ENCODE measurements around the gene NDUFAF7.

NDUFAF7 gene

GRCh38 chr2:37231241-37232130 is at the start of gene NDUFAF7, which contains the start of gene CEBPZ:
TSS of gene NDUFAF7 (plus strand) at chr2:37231658. CDS start at chr2:37231706, 48 bp downstream.
TSS of gene CEBPZ (minus strand) at chr2:37231596. CDS start at chr2:37231567, 29 bp downstream.
- no peak for TF ChIP-seq CTCF (IDR thresholded peaks at IDR 0.05; ENCODE audit: low read depth, low read length)
- Histone ChIP-seq H3K36me3 (peaks cover 49% of the 10 kb centered on the region), H3K27me3 (ENCODE audit: insufficient read depth, low read depth, severe bottlenecking) (no peaks in the 10 kb centered on the region), H3K9me3 (ENCODE audit: severe bottlenecking) (no peaks in the 10 kb centered on the region), H3K4me3 (ENCODE audit: low read depth, low read length) (peak within 1 kb of the TSS; percentile 89), H3K27ac (peak within 1 kb of the TSS; percentile 88)
- peak; percentile 93 for DNase-seq

GRCh38 chr2:37181726-37182684 is 49.5 kb upstream of the NDUFAF7 start:
- no peak for TF ChIP-seq CTCF (IDR thresholded peaks at IDR 0.05; ENCODE audit: low read depth, low read length)
- H3K27ac ChIP-seq = no peak overlapping the region
- H3K36me3 ChIP-seq = no peaks in the 10 kb centered on the region
- no peaks in the 10 kb centered on the region for H3K9me3 ChIP-seq (ENCODE audit: severe bottlenecking)
- DNase-seq = no peak
- no peak overlapping the region for H3K4me3 ChIP-seq (ENCODE audit: low read depth, low read length)
- H3K27me3 ChIP-seq (ENCODE audit: insufficient read depth, low read depth, severe bottlenecking) = no peaks in the 10 kb centered on the region

DNA sequence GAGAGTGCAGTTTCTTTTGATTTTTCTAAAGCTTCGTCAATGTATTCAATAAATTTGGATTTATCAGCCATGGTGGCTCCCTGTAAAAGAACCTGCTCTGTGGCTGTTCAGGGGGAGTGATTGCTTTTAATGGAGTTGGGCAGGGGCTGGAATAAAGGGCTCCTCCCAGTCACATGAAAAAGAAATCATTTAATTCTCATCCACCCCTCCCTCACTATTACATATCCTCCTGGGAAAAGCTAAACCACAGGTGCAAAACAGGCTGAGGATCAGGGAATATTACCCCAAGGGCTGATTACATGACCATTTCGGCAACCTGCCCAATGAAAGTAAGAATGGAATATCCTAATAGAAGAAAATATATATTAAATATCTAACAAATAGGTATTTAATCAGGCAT is 42.9 kb upstream of the NDUFAF7 start, which contains the start of gene SULT6B1:
Gene SULT6B1, minus strand, starts transcription at position 101 of the 400 bp plus-strand sequence. Its CDS starts 30 bp downstream, at position 71.
- DNase-seq = no peak
- H3K27ac ChIP-seq = no peak within 1 kb of the TSS
- H3K4me3 ChIP-seq (ENCODE audit: low read depth, low read length) = no peak within 1 kb of the TSS
- H3K36me3 ChIP-seq = no peaks in the 10 kb centered on the region
- no peak for TF ChIP-seq CTCF (IDR thresholded peaks at IDR 0.05; ENCODE audit: low read depth, low read length)
- H3K27me3 ChIP-seq (ENCODE audit: insufficient read depth, low read depth, severe bottlenecking) = no peaks in the 10 kb centered on the region
- no peaks in the 10 kb centered on the region for H3K9me3 ChIP-seq (ENCODE audit: severe bottlenecking)

GRCh38 chr2:37189452-37190153 is 41.9 kb upstream of the NDUFAF7 start:
- DNase-seq = peak; percentile 41
- Histone ChIP-seq H3K4me3 (ENCODE audit: low read depth, low read length) (no peak overlapping the region), H3K27ac (no peak overlapping the region), H3K36me3 (no peaks in the 10 kb centered on the region), H3K27me3 (ENCODE audit: insufficient read depth, low read depth, severe bottlenecking) (no peaks in the 10 kb centered on the region), H3K9me3 (ENCODE audit: severe bottlenecking) (no peaks in the 10 kb centered on the region)
- peak; percentile 16; the same call in 1 of the 2 replicates for TF ChIP-seq CTCF (IDR thresholded peaks at IDR 0.05; ENCODE audit: low read depth, low read length)

DNA sequence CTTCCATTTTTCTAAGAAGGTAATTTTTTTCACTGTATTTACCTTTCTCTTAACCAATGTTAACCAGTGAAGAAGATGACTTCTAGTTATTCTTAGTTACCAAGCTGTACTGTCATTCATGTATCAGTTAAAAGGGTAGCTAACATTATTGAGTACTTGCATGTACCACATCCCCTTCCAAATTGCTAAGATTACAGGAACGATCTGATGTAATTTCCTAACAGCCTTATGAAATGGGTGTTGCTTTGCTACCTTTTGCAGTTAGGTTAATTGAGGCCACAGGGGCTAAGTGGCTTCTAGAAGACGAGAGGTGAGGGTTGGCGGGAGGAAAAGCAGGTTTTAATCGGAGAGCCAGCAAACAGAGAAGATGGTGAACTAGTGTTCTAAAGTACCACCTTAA is 41.2 kb upstream of the NDUFAF7 start:
- Histone ChIP-seq H3K27ac (no peak overlapping the region), H3K4me3 (ENCODE audit: low read depth, low read length) (no peak overlapping the region), H3K27me3 (ENCODE audit: insufficient read depth, low read depth, severe bottlenecking) (no peaks in the 10 kb centered on the region), H3K36me3 (no peaks in the 10 kb centered on the region), H3K9me3 (ENCODE audit: severe bottlenecking) (no peaks in the 10 kb centered on the region)
- no peak for TF ChIP-seq CTCF (IDR thresholded peaks at IDR 0.05; ENCODE audit: low read depth, low read length)
- DNase-seq = no peak

Measured in WERI-Rb-1 (cell line).